GM19372 (cell line): ENCODE measurements around the gene GM2A.

Source experiments
- ATAC-seq: cut with Tn5 transposase; IDR thresholded peaks from one replicate; pipeline ENCODE4 v1.9.1; 2021; ENCODE audit warnings: mild to moderate bottlenecking, low read depth, moderate library complexity; ENCODE audit not compliant: unreplicated experiment

The GM2A gene

GRCh38 chr5:151252762-151253604 is at the start of gene GM2A:
GM2A (plus strand) TSS chr5:151253185; CDS start chr5:151253217, 32 bp downstream.
- ATAC-seq = peak; percentile 76

GRCh38 chr5:151204051-151204450 is 48.9 kb upstream of the GM2A start:
- ATAC-seq = no peak

- no peak for ATAC-seq
Measured at GRCh38 chr5:151205411-151205810, 47.6 kb upstream of the GM2A start.

- ATAC-seq = no peak
Measured at GRCh38 chr5:151208481-151208914, 44.5 kb upstream of the GM2A start.

GRCh38 chr5:151212406-151212798 is 40.6 kb upstream of the GM2A start:
- no peak for ATAC-seq

GRCh38 chr5:151213803-151214613 is 39.0 kb upstream of the GM2A start:
- peak; percentile 77 for ATAC-seq

- ATAC-seq = peak; percentile 44
Measured at GRCh38 chr5:151214614-151215545, 38.1 kb upstream of the GM2A start.

GRCh38 chr5:151215546-151215880 is 37.5 kb upstream of the GM2A start:
- no peak for ATAC-seq

GRCh38 chr5:151216781-151217180 is 36.2 kb upstream of the GM2A start:
- no peak for ATAC-seq

- ATAC-seq = no peak
Measured at GRCh38 chr5:151218177-151218576, 34.8 kb upstream of the GM2A start.

GRCh38 chr5:151219138-151219537 is 33.8 kb upstream of the GM2A start:
- no peak for ATAC-seq

GRCh38 chr5:151219789-151220188 is 33.2 kb upstream of the GM2A start:
- no peak for ATAC-seq

GRCh38 chr5:151221574-151221973 is 31.4 kb upstream of the GM2A start:
- ATAC-seq = no peak

- ATAC-seq = no peak
Measured at GRCh38 chr5:151222054-151222789, 30.8 kb upstream of the GM2A start.

GRCh38 chr5:151222790-151223446 is 30.1 kb upstream of the GM2A start:
- ATAC-seq = peak; percentile 66

- ATAC-seq = peak; percentile 79
Measured at GRCh38 chr5:151223447-151224264, 29.3 kb upstream of the GM2A start, which contains the start of gene CCDC69. CCDC69 (minus strand) TSS chr5:151224092; CDS start chr5:151223970, 122 bp downstream.

GRCh38 chr5:151224372-151224771 is 28.6 kb upstream of the GM2A start:
- ATAC-seq = no peak

- no peak for ATAC-seq
Measured at GRCh38 chr5:151225071-151225470, 27.9 kb upstream of the GM2A start.
